Ovary (tissue), 3 donors: Measurements from ENCODE around the gene RAP1A.

Experiments used
- EP300 ChIP-seq: sonication (generic); formaldehyde crosslinking; IDR thresholded peaks from one replicate; pipeline ENCODE4 v1.6.1; 2017; ENCODE audit warnings: antibody characterized with exemption
- POLR2A ChIP-seq: fragments of 450-650 bp; IDR thresholded peaks from one replicate; pipeline ENCODE4 v1.6.1; 2017; ENCODE audit warnings: antibody characterized with exemption, mild to moderate bottlenecking, moderate library complexity
- TF ChIP-seq, protein P1 (sequence below), 3 donors: fragments of 450-650 bp in 2 of 3; fragments of 200-600 bp in 1 of 3; IDR thresholded peaks; one replicate each; pipeline versions ENCODE4 v1.5.1 to v1.8.0; 2016 to 2022; ENCODE audit warnings: antibody characterized with exemption in 3 of 3, mild to moderate bottlenecking in 1 of 3
- donor health status: DM: no; HTN: no; CAD: no.

DNA sequence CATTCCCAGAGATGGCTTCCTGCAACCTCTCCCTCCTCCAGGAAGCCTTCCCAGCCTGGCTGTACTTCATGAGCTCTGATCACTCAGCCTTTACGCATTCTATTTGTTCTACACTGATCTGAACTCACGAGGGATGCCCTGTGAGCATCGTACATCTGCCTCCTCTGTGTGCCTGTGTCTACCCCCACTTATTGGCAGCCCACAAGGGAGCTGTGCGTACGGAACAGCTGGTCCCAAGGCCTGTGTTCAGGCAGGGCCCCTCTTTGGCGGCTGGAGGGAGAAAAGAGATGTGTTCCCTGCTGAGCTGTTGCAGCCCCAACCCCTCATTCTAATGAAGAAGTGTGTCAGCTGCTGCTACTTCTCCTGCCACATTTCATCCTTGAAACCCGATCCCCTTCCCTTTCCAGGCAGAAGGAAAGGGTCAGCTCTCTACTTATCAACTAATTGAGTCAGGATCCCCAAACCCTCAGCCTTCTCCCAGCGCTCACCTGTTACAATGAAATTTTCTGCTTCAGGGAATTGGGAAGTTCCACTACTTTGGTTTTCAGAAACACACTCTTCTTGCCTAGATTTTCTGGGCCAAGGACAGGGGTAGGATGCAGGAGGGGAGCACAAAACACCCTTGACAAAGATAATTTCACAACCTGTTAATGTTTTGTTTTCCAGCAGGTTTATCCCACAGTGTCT lies 116.4 kb downstream of the RAP1A start:
- TF ChIP-seq, protein P1, sequence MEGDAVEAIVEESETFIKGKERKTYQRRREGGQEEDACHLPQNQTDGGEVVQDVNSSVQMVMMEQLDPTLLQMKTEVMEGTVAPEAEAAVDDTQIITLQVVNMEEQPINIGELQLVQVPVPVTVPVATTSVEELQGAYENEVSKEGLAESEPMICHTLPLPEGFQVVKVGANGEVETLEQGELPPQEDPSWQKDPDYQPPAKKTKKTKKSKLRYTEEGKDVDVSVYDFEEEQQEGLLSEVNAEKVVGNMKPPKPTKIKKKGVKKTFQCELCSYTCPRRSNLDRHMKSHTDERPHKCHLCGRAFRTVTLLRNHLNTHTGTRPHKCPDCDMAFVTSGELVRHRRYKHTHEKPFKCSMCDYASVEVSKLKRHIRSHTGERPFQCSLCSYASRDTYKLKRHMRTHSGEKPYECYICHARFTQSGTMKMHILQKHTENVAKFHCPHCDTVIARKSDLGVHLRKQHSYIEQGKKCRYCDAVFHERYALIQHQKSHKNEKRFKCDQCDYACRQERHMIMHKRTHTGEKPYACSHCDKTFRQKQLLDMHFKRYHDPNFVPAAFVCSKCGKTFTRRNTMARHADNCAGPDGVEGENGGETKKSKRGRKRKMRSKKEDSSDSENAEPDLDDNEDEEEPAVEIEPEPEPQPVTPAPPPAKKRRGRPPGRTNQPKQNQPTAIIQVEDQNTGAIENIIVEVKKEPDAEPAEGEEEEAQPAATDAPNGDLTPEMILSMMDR (IDR thresholded peaks at IDR 0.05): no peak
- TF ChIP-seq POLR2A (no peak), EP300 (no peak)
